SK-N-MC (cell line): ENCODE data around the gene LRRC9.

Experiments used
- EZH2 ChIP-seq: fragments of 200-600 bp; sonication (generic); IDR thresholded peaks from one replicate; pipeline ENCODE4 v1.6.1; 2017; ENCODE audit warnings: antibody characterized with exemption
- POLR2AphosphoS5 ChIP-seq: IDR thresholded peaks from 2 replicates; pipeline ENCODE4 v1.6.1; 2012; ENCODE audit warnings: mild to moderate bottlenecking, low read depth, low read length, borderline replicate concordance

DNA sequence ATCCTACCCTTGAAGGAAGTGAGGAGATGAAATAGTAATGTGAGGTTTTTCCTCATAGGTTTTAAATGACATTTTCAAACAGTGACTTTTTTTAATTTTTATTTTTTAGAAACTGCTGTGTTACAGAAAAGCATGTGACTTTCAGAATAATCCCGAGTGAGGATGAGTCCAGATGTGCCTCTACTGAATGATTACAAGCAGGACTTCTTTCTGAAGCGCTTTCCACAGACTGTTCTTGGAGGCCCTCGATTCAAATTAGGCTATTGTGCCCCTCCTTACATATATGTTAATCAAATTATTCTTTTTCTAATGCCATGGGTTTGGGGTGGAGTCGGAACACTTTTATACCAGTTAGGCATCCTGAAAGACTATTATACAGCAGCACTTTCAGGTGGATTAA is 187.5 kb downstream of the LRRC9 start:
- TF ChIP-seq POLR2AphosphoS5 (no peak), EZH2 (no peak)
